HK-2 (cell line): ENCODE measurements around the gene SSNA1.

Experiments used
- DNase-seq: peaks from one replicate; pipeline ENCODE4 v3.0.0-alpha.2; 2018; ENCODE audit not compliant: unreplicated experiment

SSNA1 gene

DNA sequence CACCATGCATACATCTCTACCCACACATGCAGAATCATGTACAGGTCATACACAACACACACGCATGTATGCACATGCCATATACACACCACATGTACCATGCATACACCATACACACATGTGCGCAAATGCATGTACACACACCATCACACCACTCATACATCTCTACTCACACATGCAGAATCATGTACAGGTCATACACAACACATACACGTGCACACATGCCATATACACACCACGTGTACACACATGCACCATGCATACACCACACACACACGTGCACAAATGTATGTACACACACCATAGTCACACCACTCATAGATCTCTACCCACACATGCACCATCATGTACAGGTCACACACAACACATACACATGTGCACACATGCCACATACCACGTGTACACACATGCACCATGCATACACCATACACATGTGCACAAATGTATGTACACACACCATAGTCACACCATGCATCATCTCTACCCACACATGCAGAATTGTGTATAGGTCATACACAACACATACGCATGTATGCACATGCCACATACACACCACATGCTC, 35.6 kb upstream of the SSNA1 start:
- no peak for DNase-seq

DNA sequence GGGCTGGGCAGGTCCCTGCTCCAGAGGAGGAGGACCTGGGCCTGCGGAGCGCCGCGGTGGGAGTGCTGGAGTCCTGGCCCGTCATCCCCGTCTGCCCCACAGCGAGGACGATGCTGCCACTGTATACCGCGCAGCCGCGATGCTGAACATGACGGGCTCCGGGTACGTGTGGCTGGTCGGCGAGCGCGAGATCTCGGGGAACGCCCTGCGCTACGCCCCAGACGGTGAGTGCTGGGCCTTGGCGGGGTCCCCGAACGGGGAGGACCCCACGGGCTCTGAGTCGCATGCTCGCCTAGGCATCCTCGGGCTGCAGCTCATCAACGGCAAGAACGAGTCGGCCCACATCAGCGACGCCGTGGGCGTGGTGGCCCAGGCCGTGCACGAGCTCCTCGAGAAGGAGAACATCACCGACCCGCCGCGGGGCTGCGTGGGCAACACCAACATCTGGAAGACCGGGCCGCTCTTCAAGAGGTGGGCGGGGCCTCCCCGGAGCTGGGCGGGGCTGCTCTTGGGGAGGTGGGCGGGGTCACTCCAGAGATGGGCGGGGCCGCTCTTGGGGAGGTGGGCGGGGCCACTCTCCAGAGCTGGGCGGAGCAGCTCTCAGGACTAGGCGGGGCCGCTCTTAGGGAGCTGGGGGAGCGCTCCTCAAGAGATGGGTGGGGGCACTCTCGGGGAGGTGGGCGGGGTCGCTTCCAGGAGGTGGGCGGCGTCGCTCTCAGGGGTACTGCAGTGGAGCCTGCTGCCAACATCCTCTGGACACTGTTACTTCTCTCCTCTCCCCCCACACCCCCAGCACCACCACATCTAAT, 31.7 kb upstream of the SSNA1 start:
- DNase-seq = peak; percentile 37

DNA sequence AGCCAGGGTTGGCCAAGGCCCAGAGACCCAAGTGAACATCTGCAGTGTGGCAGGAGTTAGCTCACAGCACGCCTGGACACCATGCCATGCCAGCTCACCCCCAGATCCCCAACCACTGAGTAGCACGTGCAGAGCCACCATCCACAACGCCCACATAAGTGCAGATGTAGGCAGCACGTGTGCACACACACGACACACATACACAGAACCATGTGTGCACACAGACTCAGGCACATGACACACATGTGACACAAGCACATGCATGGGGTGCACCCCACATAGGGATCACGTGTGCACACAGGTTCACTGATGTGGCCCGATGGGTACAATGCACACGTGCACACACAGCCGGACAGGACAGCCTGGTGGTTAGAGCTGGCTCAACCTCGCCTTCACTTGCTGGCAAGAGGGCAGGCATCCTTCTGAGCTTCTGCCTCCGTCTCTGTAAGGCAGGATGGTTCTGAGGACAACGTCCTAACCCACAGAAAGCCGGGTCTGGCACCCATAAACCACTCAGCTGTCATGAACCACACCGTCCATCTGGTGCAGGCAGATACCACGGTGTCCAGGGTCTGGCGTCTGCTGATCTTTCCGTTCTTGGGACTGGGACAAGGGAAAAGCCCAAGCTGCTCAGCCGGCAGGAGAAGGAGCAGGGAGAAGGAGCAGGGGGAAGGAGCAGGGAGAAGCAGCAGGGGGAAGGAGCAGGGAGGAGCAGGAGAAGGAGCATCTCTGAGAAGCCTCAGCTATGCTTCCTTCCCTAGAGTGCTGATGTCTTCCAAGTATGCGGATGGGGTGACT, 30.7 kb upstream of the SSNA1 start:
- no peak for DNase-seq

DNA sequence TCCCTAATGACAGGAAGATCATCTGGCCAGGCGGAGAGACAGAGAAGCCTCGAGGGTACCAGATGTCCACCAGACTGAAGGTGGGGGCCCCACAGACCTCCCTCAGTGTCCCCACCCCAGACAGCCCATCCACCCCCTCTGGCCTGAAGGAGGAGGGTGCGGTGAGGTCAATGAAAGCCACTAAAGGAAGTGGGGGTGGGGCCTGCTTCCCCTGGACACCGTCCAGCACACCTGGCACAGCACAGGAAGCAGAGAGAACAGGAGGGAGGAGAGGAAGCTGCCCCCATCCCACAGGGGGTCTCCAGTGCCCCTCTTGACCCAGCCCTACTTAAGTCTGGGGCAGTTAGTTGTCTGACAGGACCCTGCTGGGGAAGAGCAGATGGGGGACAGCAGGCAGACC, 29.9 kb upstream of the SSNA1 start:
- DNase-seq = no peak

DNA sequence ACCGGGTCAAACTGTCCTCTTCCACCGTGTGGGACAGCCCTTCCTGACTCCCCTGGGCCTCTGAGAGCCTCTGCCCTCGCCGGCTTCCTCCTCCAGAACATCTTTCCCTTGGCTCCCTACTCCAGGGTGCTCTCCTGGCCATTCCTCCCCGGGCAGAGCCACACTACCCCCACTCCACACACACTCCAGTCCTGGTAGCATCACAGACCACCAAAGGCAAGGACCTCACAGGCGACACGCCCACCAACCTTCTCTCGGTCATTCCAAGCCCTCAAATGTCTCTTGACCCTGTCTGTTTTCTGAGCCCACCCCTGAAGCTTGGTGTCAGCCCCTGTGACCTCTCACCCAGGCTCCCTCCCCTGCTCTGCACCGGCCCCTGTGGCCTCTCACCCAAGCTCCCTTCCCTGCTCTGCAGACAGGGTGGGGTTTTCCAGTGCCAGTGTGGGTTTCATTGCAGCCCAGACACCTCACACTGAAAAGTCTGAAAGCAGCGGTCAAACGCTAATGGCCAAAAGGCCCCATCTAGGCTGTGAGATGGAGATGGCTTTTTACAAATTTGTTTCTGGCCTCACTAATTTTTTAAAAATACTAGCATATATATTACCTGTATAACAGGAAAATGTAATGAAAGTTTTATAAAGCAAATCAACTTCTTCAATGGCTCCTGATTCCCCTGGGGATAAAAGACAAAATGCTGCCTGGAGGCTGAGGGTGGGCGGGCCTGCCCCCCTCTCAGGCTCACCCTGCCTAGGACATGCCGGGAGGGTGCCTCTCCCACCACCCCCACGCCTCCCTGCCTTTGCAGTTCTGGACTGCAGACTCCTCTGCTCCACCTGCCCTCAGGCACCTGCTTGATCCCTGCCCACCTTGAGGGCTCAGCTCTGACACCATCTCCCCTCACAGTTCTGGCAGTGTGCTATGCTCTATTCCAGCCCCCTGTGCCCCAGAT, 29.1 kb upstream of the SSNA1 start:
- DNase-seq = no peak

DNA sequence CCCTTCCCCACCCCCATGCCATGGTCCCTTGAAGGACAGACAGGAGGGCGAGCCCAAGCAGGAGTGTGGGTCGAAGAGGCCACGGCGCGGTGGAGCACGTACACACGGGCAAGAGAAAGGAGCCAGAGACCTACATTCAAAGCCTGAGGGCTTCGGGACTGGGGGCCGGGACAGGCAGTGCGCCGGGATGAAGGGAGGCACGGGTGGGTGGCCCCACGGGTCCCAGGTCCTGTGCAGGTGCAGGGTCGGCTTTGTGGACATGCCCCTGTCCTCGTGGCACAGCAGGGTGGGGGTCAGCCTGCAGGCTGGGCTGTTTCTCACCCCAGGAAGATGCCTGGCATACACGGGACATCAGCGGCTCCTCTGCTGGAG, 28.4 kb upstream of the SSNA1 start:
- DNase-seq = no peak

DNA sequence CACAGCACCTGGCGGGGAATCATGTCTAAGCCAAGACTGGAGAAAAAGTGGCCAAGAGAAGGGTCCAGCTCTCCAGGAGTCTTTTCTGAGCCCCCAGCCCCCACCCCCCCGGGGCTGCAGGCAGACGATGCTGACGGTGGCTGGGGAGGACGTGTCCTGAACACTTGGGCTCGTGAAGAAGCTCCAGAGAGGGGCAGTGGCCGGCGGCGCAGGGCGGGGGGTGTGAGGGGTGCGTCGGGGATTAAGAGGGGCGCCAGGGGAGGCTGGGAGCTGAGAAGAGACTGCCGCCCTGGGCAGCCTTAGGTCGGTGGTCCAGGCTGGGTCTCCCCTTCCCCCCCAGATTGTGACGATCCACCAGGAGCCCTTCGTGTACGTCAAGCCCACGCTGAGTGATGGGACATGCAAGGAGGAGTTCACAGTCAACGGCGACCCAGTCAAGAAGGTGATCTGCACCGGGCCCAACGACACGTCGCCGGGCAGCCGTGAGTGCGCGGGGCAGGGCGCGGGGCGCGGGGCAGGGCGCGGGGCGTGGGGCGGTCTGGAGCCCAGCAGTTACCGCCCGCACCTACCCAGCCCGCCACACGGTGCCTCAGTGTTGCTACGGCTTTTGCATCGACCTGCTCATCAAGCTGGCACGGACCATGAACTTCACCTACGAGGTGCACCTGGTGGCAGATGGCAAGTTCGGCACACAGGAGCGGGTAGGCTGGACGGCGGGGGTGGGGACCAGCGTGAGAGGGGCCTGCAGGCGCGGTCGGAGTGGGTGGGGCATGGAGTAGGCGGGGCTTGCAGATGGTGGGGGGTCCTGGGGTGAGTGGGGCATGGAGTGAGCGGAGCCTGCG, 27.5 kb upstream of the SSNA1 start:
- no peak for DNase-seq

DNA sequence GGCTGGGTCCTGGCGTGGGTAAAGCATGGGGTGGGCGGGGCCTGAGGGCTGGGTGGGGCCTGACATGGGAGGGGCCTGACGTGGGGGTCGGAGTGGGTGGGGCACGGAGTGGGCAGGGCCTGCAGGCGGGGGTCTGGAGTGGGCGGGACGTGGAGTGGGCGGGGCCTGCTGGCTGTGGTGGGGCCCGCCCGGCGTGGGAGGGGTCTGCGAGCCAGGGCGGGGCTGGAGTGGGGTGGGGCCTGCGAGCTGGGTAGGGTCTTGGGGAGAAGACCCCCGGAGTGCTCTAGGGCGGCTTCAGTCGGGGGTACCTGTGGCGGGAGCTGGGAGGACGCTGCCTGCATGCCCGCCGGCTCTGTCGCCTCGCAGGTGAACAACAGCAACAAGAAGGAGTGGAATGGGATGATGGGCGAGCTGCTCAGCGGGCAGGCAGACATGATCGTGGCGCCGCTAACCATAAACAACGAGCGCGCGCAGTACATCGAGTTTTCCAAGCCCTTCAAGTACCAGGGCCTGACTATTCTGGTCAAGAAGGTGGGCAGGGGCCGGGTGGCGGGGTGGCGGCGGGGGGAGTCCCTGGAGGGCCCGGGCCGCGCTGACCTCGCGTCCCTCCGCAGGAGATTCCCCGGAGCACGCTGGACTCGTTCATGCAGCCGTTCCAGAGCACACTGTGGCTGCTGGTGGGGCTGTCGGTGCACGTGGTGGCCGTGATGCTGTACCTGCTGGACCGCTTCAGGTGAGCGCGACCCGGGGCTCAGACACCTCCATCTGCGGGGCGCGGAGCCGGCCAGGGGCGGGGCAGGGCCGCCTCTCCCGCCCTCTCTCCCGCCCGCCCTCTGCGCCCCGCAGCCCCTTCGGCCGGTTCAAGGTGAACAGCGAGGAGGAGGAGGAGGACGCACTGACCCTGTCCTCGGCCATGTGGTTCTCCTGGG, 26.7 kb upstream of the SSNA1 start:
- DNase-seq = no peak

DNA sequence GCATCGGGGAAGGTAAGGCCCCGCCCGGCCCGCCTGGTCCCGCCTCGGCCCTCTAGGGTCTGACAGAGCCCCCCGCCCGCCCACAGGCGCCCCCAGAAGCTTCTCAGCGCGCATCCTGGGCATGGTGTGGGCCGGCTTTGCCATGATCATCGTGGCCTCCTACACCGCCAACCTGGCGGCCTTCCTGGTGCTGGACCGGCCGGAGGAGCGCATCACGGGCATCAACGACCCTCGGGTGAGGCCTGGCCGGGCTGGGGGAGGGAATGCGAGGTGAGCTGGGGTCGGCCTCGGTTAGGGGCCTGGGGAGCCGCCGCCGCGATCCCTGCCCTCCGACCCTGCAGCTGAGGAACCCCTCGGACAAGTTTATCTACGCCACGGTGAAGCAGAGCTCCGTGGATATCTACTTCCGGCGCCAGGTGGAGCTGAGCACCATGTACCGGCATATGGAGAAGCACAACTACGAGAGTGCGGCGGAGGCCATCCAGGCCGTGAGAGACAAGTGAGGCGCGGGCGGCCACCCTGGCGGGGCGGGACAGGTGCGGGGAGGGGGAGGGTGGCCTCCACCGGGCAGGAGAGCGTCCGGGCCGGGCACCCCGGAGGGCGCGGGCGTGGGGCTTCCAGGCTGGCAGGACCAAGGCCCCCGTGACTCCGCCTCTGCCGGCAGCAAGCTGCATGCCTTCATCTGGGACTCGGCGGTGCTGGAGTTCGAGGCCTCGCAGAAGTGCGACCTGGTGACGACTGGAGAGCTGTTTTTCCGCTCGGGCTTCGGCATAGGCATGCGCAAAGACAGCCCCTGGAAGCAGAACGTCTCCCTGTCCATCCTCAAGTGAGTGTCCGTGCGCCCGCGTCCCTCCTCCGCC, 25.7 kb upstream of the SSNA1 start:
- peak; percentile 49 for DNase-seq

DNA sequence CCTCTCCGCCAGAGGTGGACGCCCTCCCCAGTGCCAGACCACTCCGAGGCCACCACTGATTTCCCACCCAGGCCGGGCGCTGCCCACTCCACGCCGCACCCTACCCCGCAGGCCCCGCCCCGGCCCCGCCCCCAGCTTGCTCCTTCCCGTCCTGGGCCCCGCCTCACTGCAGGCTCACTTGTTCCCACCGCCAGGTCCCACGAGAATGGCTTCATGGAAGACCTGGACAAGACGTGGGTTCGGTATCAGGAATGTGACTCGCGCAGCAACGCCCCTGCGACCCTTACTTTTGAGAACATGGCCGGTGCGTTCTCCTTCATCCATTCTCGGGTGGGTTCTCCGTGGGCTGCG, 25.1 kb upstream of the SSNA1 start:
- DNase-seq = peak; percentile 24

DNA sequence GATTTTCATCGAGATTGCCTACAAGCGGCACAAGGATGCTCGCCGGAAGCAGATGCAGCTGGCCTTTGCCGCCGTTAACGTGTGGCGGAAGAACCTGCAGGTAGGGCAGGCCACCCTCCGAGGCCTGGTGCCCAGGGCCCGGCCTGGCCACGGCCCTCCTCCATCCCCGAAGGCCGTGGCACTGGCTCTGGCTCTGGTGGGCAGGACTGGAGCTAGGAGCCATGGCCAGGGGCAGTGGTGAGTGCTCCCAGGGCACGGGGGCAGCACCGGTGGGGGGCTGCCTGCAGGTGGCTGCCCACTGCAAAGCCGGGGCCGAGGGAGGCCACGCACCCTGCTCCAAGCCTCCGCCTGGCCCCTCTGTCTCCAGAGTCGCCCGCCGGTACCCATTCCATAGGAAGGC, 24.7 kb upstream of the SSNA1 start:
- DNase-seq = no peak

DNA sequence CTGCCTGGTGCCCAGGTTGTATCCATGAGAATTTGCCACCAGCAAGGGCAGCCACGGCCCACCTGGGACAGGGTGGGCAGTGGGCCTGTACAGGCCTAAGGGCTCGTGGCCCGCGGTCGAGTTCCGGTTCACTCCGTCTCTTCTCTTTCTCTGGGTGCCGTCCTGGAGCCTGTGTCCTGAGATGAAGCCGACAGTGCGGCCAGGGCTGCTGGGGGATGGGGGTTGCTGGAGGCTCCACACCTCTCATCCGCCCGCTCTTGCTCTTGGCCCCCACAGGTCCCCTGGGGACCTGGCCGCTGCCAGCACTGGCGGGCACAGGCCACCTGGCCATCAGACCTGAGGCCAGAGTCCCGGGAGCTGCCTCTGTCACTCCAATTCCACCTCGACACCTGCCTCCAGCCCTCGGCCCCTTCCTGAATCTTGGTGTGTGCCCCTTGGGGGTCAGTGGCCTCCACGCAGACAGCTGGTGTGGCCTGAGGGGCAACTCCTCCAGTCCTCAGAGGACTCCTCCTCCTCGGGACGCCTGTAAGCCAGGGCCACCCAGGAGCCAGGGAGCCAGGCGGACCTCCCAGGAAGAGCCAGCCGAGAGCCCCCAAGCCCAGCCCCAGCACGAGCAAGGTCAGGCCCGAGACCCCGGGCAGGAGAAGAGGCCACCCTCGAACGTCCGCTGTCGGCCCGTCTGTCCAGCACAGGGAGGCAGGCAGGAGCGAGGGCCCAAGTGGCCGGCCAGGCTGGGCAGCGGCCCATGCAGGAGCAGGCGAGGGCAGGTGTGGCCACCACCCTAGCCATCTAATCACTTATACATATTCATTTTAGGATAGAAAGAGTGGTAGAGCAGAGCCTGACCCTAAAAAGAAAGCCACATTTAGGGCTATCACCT, 23.9 kb upstream of the SSNA1 start:
- DNase-seq = no peak

DNA sequence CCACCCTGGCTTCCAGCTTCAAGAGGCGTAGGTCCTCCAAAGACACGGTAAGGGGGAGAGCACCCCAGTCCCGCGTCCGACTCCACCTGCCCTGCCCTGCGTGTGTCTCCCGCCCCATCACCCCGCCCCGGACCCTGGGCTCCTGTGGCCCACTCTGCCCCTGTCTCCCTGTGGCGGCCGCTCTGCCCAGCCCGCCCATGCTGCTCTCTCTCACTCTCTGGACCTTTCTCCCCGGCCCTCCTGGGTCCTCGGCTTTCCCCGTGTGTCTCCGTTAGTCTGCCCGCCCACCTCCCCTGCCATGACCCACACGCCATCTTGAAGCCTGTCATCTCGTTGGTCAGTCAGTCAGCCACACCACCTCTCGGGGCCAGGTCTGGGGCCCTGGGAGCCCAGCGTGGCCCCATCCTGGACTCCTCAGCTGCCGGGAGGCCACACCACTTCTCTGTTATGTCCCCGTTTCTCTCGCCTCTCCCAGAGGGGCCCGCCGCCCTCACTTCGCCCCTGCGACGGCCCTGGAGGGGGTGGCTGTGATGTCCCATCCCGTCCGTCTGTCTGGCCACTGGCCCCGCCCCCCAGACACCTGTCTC, 23.1 kb upstream of the SSNA1 start:
- DNase-seq = no peak

DNA sequence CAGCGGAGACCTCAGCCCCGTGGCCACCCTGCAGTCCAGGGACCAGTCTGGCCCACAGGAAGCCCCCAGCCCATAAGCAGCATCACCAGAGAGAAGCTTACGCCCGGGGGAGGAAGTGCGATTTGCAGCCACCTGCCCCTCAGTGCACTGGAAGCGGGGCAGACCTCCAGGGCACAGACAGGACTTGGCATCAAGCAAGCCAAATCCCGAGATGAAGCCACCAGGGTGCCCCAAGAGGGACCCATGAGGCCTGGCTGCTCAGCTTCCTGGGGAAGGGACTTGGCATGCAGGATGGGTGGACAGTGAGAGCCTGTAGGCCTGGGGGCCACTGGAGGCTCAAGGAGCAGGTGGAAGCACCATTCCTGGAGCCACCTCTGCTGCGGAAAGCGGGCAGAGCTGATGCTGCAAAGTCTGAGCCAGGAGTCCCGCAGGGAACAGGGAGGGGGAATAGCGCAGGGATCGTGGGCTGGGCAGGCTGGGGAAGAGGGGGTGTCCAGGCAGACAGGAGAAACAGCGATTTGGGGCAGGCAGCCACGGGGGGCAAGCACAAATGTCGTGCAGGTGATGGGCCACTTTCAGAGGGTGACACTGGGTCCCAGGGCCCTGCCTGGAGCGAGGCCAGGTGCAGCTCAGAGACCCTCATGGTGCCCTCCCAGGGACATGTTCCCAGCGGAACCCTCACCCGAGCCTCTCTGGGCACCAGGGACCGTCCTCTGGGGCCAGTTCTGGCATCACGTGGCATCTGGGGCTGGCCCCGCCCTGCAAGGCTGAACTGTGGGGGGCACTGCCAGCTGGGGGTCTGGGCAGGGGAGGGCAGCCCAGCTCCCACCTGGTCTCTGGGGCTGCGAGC, 21.9 kb upstream of the SSNA1 start:
- DNase-seq = no peak

DNA sequence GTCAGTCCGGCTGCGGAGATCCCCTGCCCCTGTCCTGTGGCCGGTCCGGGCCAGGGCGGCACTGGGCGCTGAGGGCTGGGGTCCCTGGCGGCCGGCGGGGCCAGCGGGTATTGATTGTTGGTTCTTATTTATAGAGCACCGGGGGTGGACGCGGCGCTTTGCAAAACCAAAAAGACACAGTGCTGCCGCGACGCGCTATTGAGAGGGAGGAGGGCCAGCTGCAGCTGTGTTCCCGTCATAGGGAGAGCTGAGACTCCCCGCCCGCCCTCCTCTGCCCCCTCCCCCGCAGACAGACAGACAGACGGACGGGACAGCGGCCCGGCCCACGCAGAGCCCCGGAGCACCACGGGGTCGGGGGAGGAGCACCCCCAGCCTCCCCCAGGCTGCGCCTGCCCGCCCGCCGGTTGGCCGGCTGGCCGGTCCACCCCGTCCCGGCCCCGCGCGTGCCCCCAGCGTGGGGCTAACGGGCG, 21.2 kb upstream of the SSNA1 start:
- DNase-seq = no peak

DNA sequence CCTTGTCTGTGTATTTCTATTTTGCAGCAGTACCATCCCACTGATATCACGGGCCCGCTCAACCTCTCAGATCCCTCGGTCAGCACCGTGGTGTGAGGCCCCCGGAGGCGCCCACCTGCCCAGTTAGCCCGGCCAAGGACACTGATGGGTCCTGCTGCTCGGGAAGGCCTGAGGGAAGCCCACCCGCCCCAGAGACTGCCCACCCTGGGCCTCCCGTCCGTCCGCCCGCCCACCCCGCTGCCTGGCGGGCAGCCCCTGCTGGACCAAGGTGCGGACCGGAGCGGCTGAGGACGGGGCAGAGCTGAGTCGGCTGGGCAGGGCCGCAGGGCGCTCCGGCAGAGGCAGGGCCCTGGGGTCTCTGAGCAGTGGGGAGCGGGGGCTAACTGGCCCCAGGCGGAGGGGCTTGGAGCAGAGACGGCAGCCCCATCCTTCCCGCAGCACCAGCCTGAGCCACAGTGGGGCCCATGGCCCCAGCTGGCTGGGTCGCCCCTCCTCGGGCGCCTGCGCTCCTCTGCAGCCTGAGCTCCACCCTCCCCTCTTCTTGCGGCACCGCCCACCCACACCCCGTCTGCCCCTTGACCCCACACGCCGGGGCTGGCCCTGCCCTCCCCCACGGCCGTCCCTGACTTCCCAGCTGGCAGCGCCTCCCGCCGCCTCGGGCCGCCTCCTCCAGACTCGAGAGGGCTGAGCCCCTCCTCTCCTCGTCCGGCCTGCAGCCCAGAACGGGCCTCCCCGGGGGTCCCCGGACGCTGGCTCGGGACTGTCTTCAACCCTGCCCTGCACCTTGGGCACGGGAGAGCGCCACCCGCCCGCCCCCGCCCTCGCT, 20.5 kb upstream of the SSNA1 start:
- peak; percentile 33 for DNase-seq
